Activated CD8-positive, alpha-beta T cell treated with anti-CD3 and anti-CD28 coated beads for 36 hours (primary cell): Measurements from ENCODE around the gene PLEKHA7. TPM values are rescaled to one million over a fixed set of nuclear protein-coding genes. Genes with fewer than 3 reads are reported as not detected.

Source experiments
- ATAC-seq: fragments of 200-7000 bp; cut with Tn5 transposase; one replicate; pipeline ENCODE4 v1.10.0; 2021; ENCODE audit warnings: mild to moderate bottlenecking, moderate library complexity
- CTCF ChIA-PET: fragments of 350-600 bp; sonication (Branson Sonifier 250); formaldehyde crosslinking; loops from one replicate; lab custom pipeline; 2021; ENCODE audit warnings: antibody characterized with exemption; lab: Charles Lee
- POLR2A ChIA-PET: fragments of 350-600 bp; sonication (Branson Sonifier 250); formaldehyde crosslinking; loops from one replicate; lab custom pipeline; 2021; ENCODE audit warnings: antibody characterized with exemption; lab: Charles Lee
- DNase-seq: peaks from one replicate; pipeline ENCODE4 v3.0.0-alpha.2; 2020
- H3K27ac Mint-ChIP-seq: one replicate; pipeline ENCODE4 v1.8.0; 2021; ENCODE audit warnings: mild to moderate bottlenecking, mixed read lengths
- H3K27me3 Mint-ChIP-seq: one replicate; pipeline ENCODE4 v1.8.0; 2021; ENCODE audit warnings: mixed read lengths
- H3K36me3 Mint-ChIP-seq: one replicate; pipeline ENCODE4 v1.8.0; 2021; ENCODE audit warnings: low read depth, mixed read lengths
- H3K4me1 Mint-ChIP-seq: one replicate; pipeline ENCODE4 v1.8.0; 2021; ENCODE audit warnings: low read depth, mixed read lengths
- H3K4me3 Mint-ChIP-seq: one replicate; pipeline ENCODE4 v1.8.0; 2021; ENCODE audit warnings: mild to moderate bottlenecking, moderate library complexity, mixed read lengths
- H3K9me3 Mint-ChIP-seq: one replicate; pipeline ENCODE4 v1.8.0; 2021; ENCODE audit warnings: mixed read lengths
- CTCF ChIP-seq: fragments of 200-600 bp; IDR thresholded peaks from one replicate; pipeline ENCODE4 v1.8.0; 2022; ENCODE audit warnings: antibody characterized with exemption, mild to moderate bottlenecking
- intact Hi-C: fragments of 100-400 bp; cut with micrococcal nuclease; formaldehyde crosslinking; loops from one replicate; pipeline ENCODE4 v1.10.0; 2022
- total RNA-seq, 2 experiments: library from RNA; stranded (reverse); gene quantifications; one replicate each; pipeline ENCODE4 v1.2.3, GENCODE V29; 2021

Gene PLEKHA7
- total RNA-seq, 2 experiments from 2014 or later: 6.0 to 6.6 TPM

DNA sequence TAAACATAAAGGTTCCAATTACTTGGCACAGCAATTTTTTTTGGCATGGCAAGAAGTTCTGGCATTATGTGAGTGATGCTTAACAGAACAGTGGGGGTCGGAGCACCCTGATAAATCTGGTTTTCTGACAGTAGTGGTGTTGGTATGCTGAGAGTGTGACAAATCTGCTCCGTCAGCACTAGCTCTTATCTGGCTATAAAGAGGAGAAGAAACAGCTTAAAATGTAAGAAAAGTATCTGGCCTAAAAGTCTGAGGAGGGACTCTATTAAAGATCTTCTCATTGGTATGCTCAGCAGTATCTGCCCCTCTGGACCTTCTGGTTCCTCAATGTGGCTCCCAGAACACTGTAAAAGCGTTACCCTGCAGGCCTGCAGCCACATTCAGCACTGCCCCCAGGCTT is 137.4 kb downstream of the PLEKHA7 start:
- no peaks in the 10 kb centered on the region for H3K9me3 Mint-ChIP-seq
- ChIA-PET POLR2A (no interaction called here), CTCF (no interaction called here)
- no peak for DNase-seq
- ATAC-seq: no peak
- no peak for TF ChIP-seq CTCF
- no peaks in the 10 kb centered on the region for H3K36me3 Mint-ChIP-seq
- intact Hi-C loops: no loop called here
- H3K27me3 Mint-ChIP-seq: peaks cover 18% of the 10 kb centered on the region
- H3K4me1 Mint-ChIP-seq: peaks cover 2% of the 10 kb centered on the region
- no peak overlapping the region for H3K27ac Mint-ChIP-seq
- no peak overlapping the region for H3K4me3 Mint-ChIP-seq

- Mint-ChIP-seq H3K4me1 (no peaks in the 10 kb centered on the region), H3K36me3 (no peaks in the 10 kb centered on the region), H3K4me3 (no peak overlapping the region), H3K27me3 (peaks cover 16% of the 10 kb centered on the region), H3K27ac (no peak overlapping the region), H3K9me3 (no peaks in the 10 kb centered on the region)
- DNase-seq (no peak), ATAC-seq (no peak)
- intact Hi-C loops: no loop called here
- ChIA-PET CTCF (no interaction called here), POLR2A (no interaction called here)
- no peak for TF ChIP-seq CTCF
Measured at GRCh38 chr11:16876053-16876752, 138.0 kb downstream of the PLEKHA7 start.

DNA sequence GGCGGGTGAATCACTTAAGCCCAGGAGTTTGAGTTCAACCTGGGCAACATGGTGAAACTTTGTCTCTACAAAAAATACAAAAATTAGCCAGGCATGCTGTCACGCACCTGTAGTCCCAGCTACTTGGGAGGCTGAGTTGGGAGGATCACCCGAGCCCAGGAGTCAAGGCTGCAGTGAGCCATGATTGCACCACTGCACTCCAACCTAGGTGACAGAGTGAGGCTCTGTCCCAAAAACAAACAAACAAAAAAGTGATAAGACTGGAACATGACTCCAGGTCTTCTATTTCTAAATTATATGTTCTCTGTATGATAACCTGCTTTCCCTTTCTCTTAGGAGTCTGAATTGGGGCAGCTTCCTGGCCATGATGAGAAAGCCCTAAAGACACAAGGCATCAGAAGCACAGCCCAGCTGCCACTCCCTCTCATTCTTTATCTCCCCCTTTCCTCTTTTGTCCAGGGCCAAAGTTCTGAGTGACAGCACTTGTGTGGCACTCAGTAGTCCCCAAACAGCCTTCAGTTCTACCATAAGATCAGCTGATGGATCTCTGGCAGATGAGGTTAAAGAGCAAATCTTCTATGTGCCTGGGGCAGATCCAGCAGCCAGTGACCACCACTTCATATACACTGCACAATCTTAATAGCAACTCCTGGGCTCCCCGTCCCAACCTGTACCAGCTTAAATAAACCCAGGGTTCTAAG is 139.8 kb downstream of the PLEKHA7 start:
- no peak overlapping the region for H3K4me3 Mint-ChIP-seq
- intact Hi-C loops: no loop called here
- POLR2A ChIA-PET: no interaction called here
- CTCF ChIA-PET: interaction anchor here (1.5 kb wide), 1 partner anchor 28 kb away, joined by 3 read pairs; no protein-coding TSS in a partner anchor
- DNase-seq (no peak), ATAC-seq (no peak)
- no peaks in the 10 kb centered on the region for H3K9me3 Mint-ChIP-seq
- H3K27ac Mint-ChIP-seq: no peak overlapping the region
- H3K36me3 Mint-ChIP-seq: no peaks in the 10 kb centered on the region
- no peak for TF ChIP-seq CTCF
- H3K27me3 Mint-ChIP-seq: peaks cover 15% of the 10 kb centered on the region
- H3K4me1 Mint-ChIP-seq: no peaks in the 10 kb centered on the region

DNA sequence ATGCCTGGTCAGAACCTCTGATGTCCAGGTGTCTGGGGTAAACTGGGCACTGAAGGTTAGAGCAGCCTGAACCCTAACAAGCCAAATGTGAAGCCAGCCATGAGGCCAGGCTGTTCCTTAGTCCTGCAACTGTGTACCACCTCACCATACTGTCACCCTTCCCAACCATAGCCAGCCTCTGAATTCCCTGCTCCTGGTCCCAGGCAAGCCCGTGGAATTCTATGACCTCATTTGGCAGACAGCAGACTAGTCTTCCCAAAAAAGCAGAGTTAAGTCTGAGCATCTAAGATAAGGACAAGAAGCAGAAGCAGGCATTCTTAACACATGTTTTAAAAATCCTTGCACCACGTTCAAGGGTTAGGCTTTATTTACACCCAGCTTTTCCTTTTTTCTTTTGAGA is 140.9 kb downstream of the PLEKHA7 start:
- Mint-ChIP-seq H3K36me3 (no peaks in the 10 kb centered on the region), H3K9me3 (no peaks in the 10 kb centered on the region), H3K27ac (no peak overlapping the region), H3K4me1 (no peaks in the 10 kb centered on the region), H3K27me3 (peaks cover 15% of the 10 kb centered on the region), H3K4me3 (no peak overlapping the region)
- DNase-seq (no peak), ATAC-seq (no peak)
- intact Hi-C loops: no loop called here
- CTCF ChIA-PET: no interaction called here
- POLR2A ChIA-PET: no interaction called here
- no peak for TF ChIP-seq CTCF

- Mint-ChIP-seq H3K4me1 (peaks cover 4% of the 10 kb centered on the region), H3K27me3 (peaks cover 10% of the 10 kb centered on the region), H3K9me3 (no peaks in the 10 kb centered on the region), H3K27ac (no peak overlapping the region), H3K36me3 (no peaks in the 10 kb centered on the region), H3K4me3 (no peak overlapping the region)
- ATAC-seq: no peak
- ChIA-PET CTCF (no interaction called here), POLR2A (no interaction called here)
- no peak for DNase-seq
- intact Hi-C loops: no loop called here
- TF ChIP-seq CTCF: no peak
Measured at GRCh38 chr11:16871368-16871767, 142.8 kb downstream of the PLEKHA7 start.
